WTC11 (cell line): Measurements from ENCODE around the gene DNM3. TPM values are rescaled to one million over a fixed set of nuclear protein-coding genes. Genes with fewer than 3 reads are reported as not detected.

Experiments
- ATAC-seq: fragments of 200-7000 bp; cut with Tn5 transposase; 2 replicates; pipeline ENCODE4 v1.10.0; 2021; ENCODE audit warnings: mild to moderate bottlenecking, moderate library complexity
- CTCF ChIA-PET: fragments of 300-600 bp; sonication (Branson Sonifier 250); formaldehyde crosslinking; loops from one replicate; lab custom pipeline; 2021; ENCODE audit warnings: antibody characterized with exemption; lab: Charles Lee
- POLR2A ChIA-PET: fragments of 350-600 bp; sonication (Branson Sonifier 250); formaldehyde crosslinking; loops from one replicate; lab custom pipeline; 2021; ENCODE audit warnings: antibody characterized with exemption; lab: Charles Lee
- DNase-seq: peaks from one replicate; pipeline ENCODE4 v3.0.0; 2021; ENCODE audit warnings: low spot score
- H3K27ac Mint-ChIP-seq: 2 replicates; pipeline ENCODE4 v1.8.0; 2021; ENCODE audit warnings: mixed read lengths
- H3K27me3 Mint-ChIP-seq: 2 replicates; pipeline ENCODE4 v1.8.0; 2021; ENCODE audit warnings: low read depth, mild to moderate bottlenecking, moderate library complexity, mixed read lengths
- H3K36me3 Mint-ChIP-seq: 2 replicates; pipeline ENCODE4 v1.8.0; 2021; ENCODE audit warnings: mixed read lengths
- H3K4me1 Mint-ChIP-seq: 2 replicates; pipeline ENCODE4 v1.8.0; 2022; ENCODE audit warnings: mixed read lengths
- H3K4me3 Mint-ChIP-seq: 2 replicates; pipeline ENCODE4 v1.8.0; 2021; ENCODE audit warnings: mild to moderate bottlenecking, moderate library complexity, mixed read lengths
- H3K9me3 Mint-ChIP-seq: 2 replicates; pipeline ENCODE4 v1.8.0; 2021; ENCODE audit warnings: mixed read lengths
- ATF6 ChIP-seq: sonication (generic); formaldehyde crosslinking; IDR thresholded peaks from 2 replicates; pipeline ENCODE4 v1.8.1; 2023; ENCODE audit warnings: mild to moderate bottlenecking, missing genetic modification reagents
- ESRRA ChIP-seq: sonication (generic); formaldehyde crosslinking; IDR thresholded peaks from 2 replicates; pipeline ENCODE4 v1.8.1; 2022; ENCODE audit warnings: mild to moderate bottlenecking, missing genetic modification reagents, borderline replicate concordance
- JAZF1 ChIP-seq: fragments of 250-450 bp; sonication (Bioruptor Pico); IDR thresholded peaks from 2 replicates; pipeline ENCODE4 v1.9.0; 2021; ENCODE audit warnings: moderate library complexity, mild to moderate bottlenecking, inconsistent platforms
- KAT7 ChIP-seq: sonication (generic); formaldehyde crosslinking; IDR thresholded peaks from 2 replicates; pipeline ENCODE4 v1.8.1; 2023; ENCODE audit warnings: missing genetic modification reagents, mild to moderate bottlenecking, borderline replicate concordance
- NR2C2 ChIP-seq: sonication (generic); formaldehyde crosslinking; IDR thresholded peaks from 2 replicates; pipeline ENCODE4 v1.8.0; 2022; ENCODE audit warnings: mild to moderate bottlenecking, missing genetic modification reagents
- OVOL2 ChIP-seq: fragments of 250-450 bp; sonication (Bioruptor Pico); IDR thresholded peaks from 2 replicates; pipeline ENCODE4 v1.9.0; 2021; ENCODE audit warnings: mild to moderate bottlenecking, borderline replicate concordance
- RELA ChIP-seq: sonication (generic); formaldehyde crosslinking; IDR thresholded peaks from 2 replicates; pipeline ENCODE4 v1.8.1; 2022; ENCODE audit warnings: missing genetic modification reagents, mild to moderate bottlenecking, borderline replicate concordance
- SMAD3 ChIP-seq: sonication (generic); formaldehyde crosslinking; IDR thresholded peaks from 2 replicates; pipeline ENCODE4 v1.8.0; 2022; ENCODE audit warnings: missing genetic modification reagents, mild to moderate bottlenecking, borderline replicate concordance
- SP1 ChIP-seq: sonication (generic); formaldehyde crosslinking; conservative IDR thresholded peaks from 2 replicates; pipeline ENCODE4 v1.8.1; 2022; ENCODE audit warnings: missing genetic modification reagents
- TEAD1 ChIP-seq: sonication (generic); formaldehyde crosslinking; IDR thresholded peaks from 2 replicates; pipeline ENCODE4 v1.8.0; 2022; ENCODE audit warnings: mild to moderate bottlenecking, missing genetic modification reagents
- TP53 ChIP-seq: sonication (generic); formaldehyde crosslinking; IDR thresholded peaks from 2 replicates; pipeline ENCODE4 v1.8.1; 2023; ENCODE audit warnings: mild to moderate bottlenecking, missing genetic modification reagents
- ZNF532 ChIP-seq: fragments of 250-450 bp; sonication (Bioruptor Pico); IDR thresholded peaks from 2 replicates; pipeline ENCODE4 v1.9.0; 2021; ENCODE audit warnings: mild to moderate bottlenecking, borderline replicate concordance
- total RNA-seq: library from RNA; stranded (reverse); gene quantifications from 3 replicates; pipeline ENCODE4 v1.2.3, GENCODE V29; 2021
- TF ChIP-seq, protein P1 (sequence below): sonication (generic); formaldehyde crosslinking; IDR thresholded peaks from 2 replicates; pipeline ENCODE4 v1.8.1; 2022; ENCODE audit warnings: missing genetic modification reagents, borderline replicate concordance

Gene DNM3
- total RNA-seq, 1 experiment from 2014 or later, result 1.9 TPM

GRCh38 chr1:171844381-171844780 is 3.1 kb downstream of the DNM3 start:
- CTCF ChIA-PET, result no interaction called here
- no peak for DNase-seq
- TF ChIP-seq OVOL2 (CRISPR knock-in tag) (no peak), ESRRA (CRISPR knock-in tag) (no peak), ATF6 (CRISPR knock-in tag) (no peak)

DNA sequence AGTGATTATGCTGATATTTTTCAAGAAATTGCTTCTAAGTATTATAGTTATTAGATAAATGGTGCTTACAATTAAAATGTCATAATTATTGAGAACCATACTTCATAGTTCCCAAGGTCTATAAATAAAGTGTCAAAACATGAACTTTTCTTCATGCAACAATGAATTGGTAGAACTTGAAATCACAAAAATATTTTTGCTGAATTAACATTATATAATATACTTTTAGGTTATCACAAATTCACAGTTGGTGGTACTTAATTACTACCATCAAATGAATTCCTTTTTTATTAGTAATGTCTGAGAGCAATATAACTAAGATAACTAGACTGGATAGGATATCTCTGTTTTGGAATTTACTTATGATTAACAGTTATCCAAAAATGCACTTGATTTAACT is 4.7 kb downstream of the DNM3 start:
- no peak overlapping the region for H3K27ac Mint-ChIP-seq
- no peaks in the 10 kb centered on the region for H3K9me3 Mint-ChIP-seq

More at GRCh38 chr1:171844381-171844780, 3.1 kb downstream of the DNM3 start:
- POLR2A ChIA-PET, result interaction anchor here (0.5 kb wide), 1 partner anchor 8 kb away, joined by 3 read pairs; no protein-coding TSS in a partner anchor
- peaks cover 23% of the 10 kb centered on the region for H3K4me1 Mint-ChIP-seq
- no peaks in the 10 kb centered on the region for H3K9me3 Mint-ChIP-seq
- no peaks in the 10 kb centered on the region for H3K36me3 Mint-ChIP-seq
- H3K27me3 Mint-ChIP-seq, result peaks cover 37% of the 10 kb centered on the region
- no peak for ATAC-seq
- H3K27ac Mint-ChIP-seq, result no peak overlapping the region
- H3K4me3 Mint-ChIP-seq, result no peak overlapping the region

DNA sequence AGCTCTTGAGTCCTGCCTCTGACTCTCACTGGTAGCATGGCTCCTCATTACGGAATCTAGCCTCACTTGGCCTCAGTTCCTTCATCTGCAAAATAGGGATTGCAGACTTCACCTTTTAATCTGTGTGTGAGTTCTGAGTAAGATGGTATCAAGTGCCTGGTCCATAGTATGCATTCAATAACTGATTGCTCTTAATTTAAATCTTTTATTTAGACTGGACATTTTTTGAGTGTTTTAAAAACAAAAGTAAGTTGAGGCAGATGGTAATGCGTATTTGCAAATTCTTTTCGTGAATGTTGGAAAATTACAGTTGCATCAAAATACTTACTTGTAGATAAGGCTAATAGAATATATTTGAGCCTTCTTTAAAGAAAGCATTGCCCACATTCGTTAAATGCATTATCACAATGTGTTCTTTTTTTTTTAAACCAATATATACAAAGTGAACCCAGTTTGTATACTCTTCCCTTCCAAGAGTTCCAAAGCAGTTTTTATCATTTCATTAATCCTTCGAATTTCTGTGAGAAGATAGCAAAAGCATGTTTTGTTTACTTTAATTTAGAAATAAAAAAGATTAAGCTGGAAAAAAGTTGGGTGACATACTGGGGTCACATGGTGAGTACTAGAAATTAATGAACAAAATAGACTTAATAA is 8.1 kb downstream of the DNM3 start:
- no peaks in the 10 kb centered on the region for H3K36me3 Mint-ChIP-seq
- peaks cover 2% of the 10 kb centered on the region; the same call in 1 of the 2 replicates for H3K27me3 Mint-ChIP-seq
- ATAC-seq, result no peak
- no peak overlapping the region for H3K4me3 Mint-ChIP-seq
- no peak for DNase-seq
- POLR2A ChIA-PET, result no interaction called here
- H3K27ac Mint-ChIP-seq, result no peak overlapping the region
- TF ChIP-seq ESRRA (CRISPR knock-in tag), result no peak
- TF ChIP-seq KAT7 (CRISPR knock-in tag), result no peak
- TF ChIP-seq, protein P1, sequence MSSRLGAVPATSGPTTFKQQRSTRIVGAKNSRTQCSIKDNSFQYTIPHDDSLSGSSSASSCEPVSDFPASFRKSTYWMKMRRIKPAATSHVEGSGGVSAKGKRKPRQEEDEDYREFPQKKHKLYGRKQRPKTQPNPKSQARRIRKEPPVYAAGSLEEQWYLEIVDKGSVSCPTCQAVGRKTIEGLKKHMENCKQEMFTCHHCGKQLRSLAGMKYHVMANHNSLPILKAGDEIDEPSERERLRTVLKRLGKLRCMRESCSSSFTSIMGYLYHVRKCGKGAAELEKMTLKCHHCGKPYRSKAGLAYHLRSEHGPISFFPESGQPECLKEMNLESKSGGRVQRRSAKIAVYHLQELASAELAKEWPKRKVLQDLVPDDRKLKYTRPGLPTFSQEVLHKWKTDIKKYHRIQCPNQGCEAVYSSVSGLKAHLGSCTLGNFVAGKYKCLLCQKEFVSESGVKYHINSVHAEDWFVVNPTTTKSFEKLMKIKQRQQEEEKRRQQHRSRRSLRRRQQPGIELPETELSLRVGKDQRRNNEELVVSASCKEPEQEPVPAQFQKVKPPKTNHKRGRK (CRISPR knock-in tag), result no peak
- TF ChIP-seq TEAD1 (CRISPR knock-in tag), result no peak
- no peak for TF ChIP-seq RELA (CRISPR knock-in tag)
- TF ChIP-seq JAZF1 (CRISPR knock-in tag), result no peak
- no peak for TF ChIP-seq ZNF532 (CRISPR knock-in tag)
- H3K4me1 Mint-ChIP-seq, result peaks cover 6% of the 10 kb centered on the region
- no peaks in the 10 kb centered on the region for H3K9me3 Mint-ChIP-seq
- CTCF ChIA-PET, result interaction anchor here (3.2 kb wide), 1 partner anchor 7 kb away, joined by 15 read pairs; the partner anchor contains the start of gene DNM3

More for the DNA sequence above, 4.7 kb downstream of the DNM3 start:
- Mint-ChIP-seq H3K4me1 (peaks cover 16% of the 10 kb centered on the region), H3K4me3 (no peak overlapping the region), H3K27me3 (peaks cover 21% of the 10 kb centered on the region), H3K36me3 (no peaks in the 10 kb centered on the region)
- ATAC-seq (no peak), DNase-seq (no peak)
- TF ChIP-seq SP1 (no peak), SMAD3 (CRISPR knock-in tag) (no peak), NR2C2 (CRISPR knock-in tag) (no peak), TP53 (CRISPR knock-in tag) (no peak)
- ChIA-PET POLR2A (no interaction called here), CTCF (interaction anchor here (1.5 kb wide), 1 partner anchor 140 kb away, joined by 5 read pairs; no protein-coding TSS in a partner anchor)
